HG03159 (cell line): ENCODE results near the gene POLD2.

Source experiments
- ATAC-seq: cut with Tn5 transposase; IDR thresholded peaks from one replicate; pipeline ENCODE4 v1.9.1; 2021; ENCODE audit warnings: mild to moderate bottlenecking, moderate library complexity; ENCODE audit not compliant: unreplicated experiment

The POLD2 gene

GRCh38 chr7:44152971-44153947, 29.9 kb upstream of the POLD2 start:
- no peak for ATAC-seq

- ATAC-seq = no peak
These were observed 28.6 kb upstream of the POLD2 start for GRCh38 chr7:44151956-44152355.

GRCh38 chr7:44150966-44151941, 27.9 kb upstream of the POLD2 start:
- ATAC-seq = no peak

GRCh38 chr7:44150466-44150832, 27.1 kb upstream of the POLD2 start:
- peak; percentile 71 for ATAC-seq

- no peak for ATAC-seq
These were observed 26.5 kb upstream of the POLD2 start for GRCh38 chr7:44149571-44150465.

GRCh38 chr7:44148961-44149536, 25.7 kb upstream of the POLD2 start:
- no peak for ATAC-seq

- ATAC-seq = no peak
These were observed 24.8 kb upstream of the POLD2 start for GRCh38 chr7:44148166-44148565.

GRCh38 chr7:44147026-44147991, 24.0 kb upstream of the POLD2 start:
- ATAC-seq = no peak

GRCh38 chr7:44145969-44146911, 22.9 kb upstream of the POLD2 start:
- no peak for ATAC-seq

- no peak for ATAC-seq
These were observed 22.2 kb upstream of the POLD2 start for GRCh38 chr7:44145479-44145968.

GRCh38 chr7:44144968-44145478, 21.7 kb upstream of the POLD2 start:
- ATAC-seq = no peak

- ATAC-seq = no peak
These were observed 21.1 kb upstream of the POLD2 start for GRCh38 chr7:44144426-44144967.

GRCh38 chr7:44143646-44144250, 20.4 kb upstream of the POLD2 start:
- no peak for ATAC-seq

- no peak for ATAC-seq
These were observed 18.7 kb upstream of the POLD2 start for GRCh38 chr7:44142028-44142427.

GRCh38 chr7:44141221-44141850, 18.0 kb upstream of the POLD2 start, which contains the start of gene MYL7:
TSS of gene MYL7 (minus strand) at chr7:44141332. CDS start at chr7:44141305, 27 bp downstream.
- ATAC-seq = no peak

- ATAC-seq = no peak
These were observed 17.0 kb upstream of the POLD2 start for GRCh38 chr7:44140341-44140740.
